ENCODE measurements around the gene VASH1. TPM values are rescaled to one million over a fixed set of nuclear protein-coding genes. Genes with fewer than 3 reads are reported as not detected.
A peak's percentile ranks its signal among the peaks of the same experiment; 100 is the strongest.

VASH1 gene
- polyA plus RNA-seq, 3 donors from 2014 or later: 1.6 to 2.9 TPM; not detected in 1

DNA sequence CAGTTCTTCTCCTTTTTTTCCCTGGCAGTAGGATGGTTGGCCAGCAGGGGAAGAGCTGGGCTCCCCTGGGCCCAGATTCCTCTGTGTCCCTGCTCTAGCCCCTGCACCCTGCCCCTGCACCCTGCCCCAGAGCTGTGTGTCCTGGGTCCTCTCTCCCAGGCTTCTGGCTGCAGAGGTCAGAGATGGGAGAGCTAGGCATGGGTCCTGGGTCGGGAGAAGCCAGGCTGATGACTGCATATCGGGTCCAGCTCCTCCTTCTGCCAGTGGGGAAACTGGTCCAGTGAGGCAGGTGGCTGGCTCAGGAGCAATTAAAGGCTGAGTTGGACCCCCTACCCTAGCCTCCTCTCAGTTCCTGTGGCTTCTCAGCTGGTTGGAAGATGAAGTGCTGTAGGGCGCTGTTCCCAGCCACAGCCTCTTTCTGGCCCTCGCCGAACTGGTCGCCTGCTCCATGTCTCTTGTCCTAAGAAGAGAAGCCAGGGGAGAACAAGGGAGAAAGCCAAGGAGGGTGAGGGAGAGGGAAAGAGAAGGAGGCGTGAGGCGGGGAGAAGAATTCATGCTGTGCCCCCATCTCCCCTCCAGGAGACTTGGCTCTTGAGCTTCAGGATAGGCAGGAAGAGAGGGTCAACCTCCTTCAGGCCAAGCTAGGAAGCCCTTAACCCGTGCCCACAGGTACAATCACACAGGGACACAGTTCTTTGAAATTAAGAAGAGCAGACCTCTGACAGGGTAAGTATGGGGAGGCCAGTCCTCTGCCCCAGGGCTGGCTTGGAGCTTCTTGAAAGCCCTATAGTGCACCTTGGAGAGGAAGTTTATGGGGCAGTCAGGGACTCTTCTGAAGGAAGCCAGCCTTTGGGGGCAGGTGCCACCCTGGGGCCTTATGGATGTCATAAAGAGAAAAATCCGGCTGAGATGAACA is 9.5 kb downstream of the VASH1 start:
- H3K9me3 Mint-ChIP-seq: no peaks in the 10 kb centered on the region
- H3K27me3 Mint-ChIP-seq (ENCODE audit: low read depth in 3 of 3): peaks cover 0 to 6% (median 3%) of the 10 kb centered on the region in 3 donors
- H3K4me1 Mint-ChIP-seq: peaks cover 23 to 30% of the 10 kb centered on the region in 2 donors
- H3K27ac Mint-ChIP-seq: peak overlapping the region in 1 of 6 donors; percentile 23
- H3K36me3 Mint-ChIP-seq: peaks cover 0 to 4% (median 0%) of the 10 kb centered on the region in 3 donors
- DNase-seq: no peak
- H3K4me3 Mint-ChIP-seq: no peak overlapping the region

DNA sequence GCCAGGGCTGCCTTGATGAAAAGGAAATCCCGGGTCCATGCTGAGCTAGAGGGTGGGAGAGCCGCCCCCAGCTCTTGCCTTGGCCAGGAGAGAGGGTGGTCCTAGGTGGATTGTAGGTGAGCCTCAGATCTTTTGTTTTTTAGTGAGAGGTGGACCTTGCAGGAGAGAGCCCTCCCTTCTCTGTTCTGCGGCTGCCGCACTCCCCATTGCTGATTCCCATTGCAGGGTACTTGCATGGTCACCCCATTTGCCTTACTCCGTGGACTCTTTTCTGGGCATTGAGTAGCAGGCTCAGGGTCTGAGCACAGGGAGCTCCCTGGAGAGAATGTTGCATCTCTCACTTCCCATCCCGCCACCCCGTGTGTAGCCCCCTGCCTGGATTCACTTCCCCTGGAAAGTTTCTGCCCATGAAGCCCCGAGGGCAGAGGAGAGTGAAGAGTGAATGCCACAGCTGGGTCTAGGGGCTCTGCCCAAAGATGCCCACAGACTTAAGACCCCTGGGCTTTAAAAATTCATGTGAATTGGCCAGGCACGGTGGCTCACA is 10.2 kb downstream of the VASH1 start:
- H3K36me3 Mint-ChIP-seq: peaks cover 0 to 4% (median 0%) of the 10 kb centered on the region in 3 donors
- no peak overlapping the region for H3K4me3 Mint-ChIP-seq
- no peak for DNase-seq
- H3K4me1 Mint-ChIP-seq: peaks cover 23 to 30% of the 10 kb centered on the region in 2 donors
- no peaks in the 10 kb centered on the region for H3K9me3 Mint-ChIP-seq
- peaks cover 0 to 6% (median 3%) of the 10 kb centered on the region in 3 donors for H3K27me3 Mint-ChIP-seq (ENCODE audit: low read depth in 3 of 3)
- H3K27ac Mint-ChIP-seq: no peak overlapping the region

DNA sequence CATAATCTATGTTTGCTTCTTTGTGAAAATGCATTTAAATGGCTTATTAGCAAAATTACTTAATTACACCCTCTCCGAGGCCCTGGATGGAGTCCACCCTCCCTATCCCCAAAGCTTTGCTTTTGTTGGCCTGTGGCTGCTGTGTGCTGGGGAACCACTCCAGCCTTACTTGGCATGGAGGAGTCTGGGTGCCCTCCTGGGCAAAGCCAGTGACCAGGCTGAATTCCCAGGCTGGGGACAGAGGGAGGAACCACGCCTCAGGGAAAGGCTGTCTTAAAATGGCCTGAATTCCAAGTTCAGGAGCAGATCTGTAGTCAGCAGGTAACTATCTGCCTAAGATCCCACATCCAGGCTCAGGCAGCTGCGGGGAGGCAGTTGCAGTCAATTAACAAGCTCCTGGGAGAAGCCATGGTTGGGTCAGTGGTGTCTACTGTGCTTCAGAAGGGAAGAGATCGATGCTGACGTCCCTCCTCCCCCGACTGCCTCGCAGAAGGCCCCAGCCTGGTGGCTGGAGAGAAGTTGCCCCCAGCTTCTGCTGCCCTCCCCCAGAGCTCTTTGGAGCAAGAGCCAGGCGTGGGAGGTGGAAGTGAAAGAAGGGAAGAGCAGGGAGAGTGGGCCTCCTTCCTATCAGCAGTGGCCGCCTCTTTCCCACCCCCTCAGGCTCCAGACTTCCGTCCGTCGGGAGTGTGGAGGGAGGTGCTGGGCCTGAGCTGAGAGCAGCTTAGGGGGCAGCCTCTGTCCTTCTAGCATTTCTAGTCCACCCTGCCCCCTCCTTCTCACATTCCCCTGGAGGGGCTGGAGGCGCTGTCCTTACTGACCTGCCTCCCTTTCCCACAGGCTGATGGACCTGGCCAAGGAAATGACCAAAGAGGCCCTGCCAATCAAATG is 11.3 kb downstream of the VASH1 start:
- H3K9me3 Mint-ChIP-seq: no peaks in the 10 kb centered on the region
- no peak overlapping the region for H3K27ac Mint-ChIP-seq
- H3K4me3 Mint-ChIP-seq: no peak overlapping the region
- H3K27me3 Mint-ChIP-seq (ENCODE audit: low read depth in 3 of 3): peaks cover 0 to 6% (median 3%) of the 10 kb centered on the region in 3 donors
- no peak for DNase-seq
- H3K36me3 Mint-ChIP-seq: peaks cover 0 to 4% (median 0%) of the 10 kb centered on the region in 3 donors
- H3K4me1 Mint-ChIP-seq: peaks cover 23 to 30% of the 10 kb centered on the region in 2 donors

DNA sequence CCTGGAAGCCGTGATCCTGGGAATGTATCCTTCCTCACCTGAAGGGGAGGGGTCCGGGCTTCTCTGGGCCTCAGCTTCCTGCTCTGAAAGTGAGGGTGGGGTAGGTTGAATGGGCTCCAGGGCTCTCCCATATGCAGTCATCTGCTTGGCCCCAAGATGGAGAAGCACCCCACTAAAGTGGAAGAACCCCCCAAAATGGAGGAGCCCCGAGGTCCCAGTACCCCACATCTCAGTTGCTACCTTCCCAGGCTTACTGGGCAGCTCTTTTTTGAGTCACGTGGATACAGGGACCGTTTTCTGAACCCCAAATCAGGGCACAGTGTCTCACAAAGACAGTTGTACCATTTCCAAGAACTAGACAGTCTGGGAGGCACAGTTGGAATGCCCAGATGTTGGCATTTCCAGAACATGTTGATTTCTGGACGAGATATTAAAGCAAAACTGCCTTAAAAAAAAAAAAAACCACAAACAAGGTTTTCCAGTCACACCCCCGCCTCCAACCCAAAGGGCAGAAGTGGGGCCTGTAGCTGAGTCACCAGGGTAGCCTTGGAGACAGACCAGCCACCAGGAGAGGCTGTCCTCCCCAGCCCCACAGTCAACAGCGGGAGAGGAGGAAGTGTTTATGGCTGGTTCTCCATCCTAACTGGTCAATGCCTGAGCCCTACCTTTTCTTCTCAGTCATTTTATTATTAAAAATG is 12.1 kb downstream of the VASH1 start:
- H3K27ac Mint-ChIP-seq: peak overlapping the region in 1 of 6 donors; percentile 9
- DNase-seq: peak in 2 of 3 donors; percentile 14 to 26
- H3K4me3 Mint-ChIP-seq: no peak overlapping the region
- peaks cover 18 to 23% of the 10 kb centered on the region in 2 donors for H3K4me1 Mint-ChIP-seq
- peaks cover 0 to 4% (median 0%) of the 10 kb centered on the region in 3 donors for H3K36me3 Mint-ChIP-seq
- H3K27me3 Mint-ChIP-seq (ENCODE audit: low read depth in 3 of 3): peaks cover 0 to 4% (median 3%) of the 10 kb centered on the region in 3 donors
- H3K9me3 Mint-ChIP-seq: no peaks in the 10 kb centered on the region

DNA sequence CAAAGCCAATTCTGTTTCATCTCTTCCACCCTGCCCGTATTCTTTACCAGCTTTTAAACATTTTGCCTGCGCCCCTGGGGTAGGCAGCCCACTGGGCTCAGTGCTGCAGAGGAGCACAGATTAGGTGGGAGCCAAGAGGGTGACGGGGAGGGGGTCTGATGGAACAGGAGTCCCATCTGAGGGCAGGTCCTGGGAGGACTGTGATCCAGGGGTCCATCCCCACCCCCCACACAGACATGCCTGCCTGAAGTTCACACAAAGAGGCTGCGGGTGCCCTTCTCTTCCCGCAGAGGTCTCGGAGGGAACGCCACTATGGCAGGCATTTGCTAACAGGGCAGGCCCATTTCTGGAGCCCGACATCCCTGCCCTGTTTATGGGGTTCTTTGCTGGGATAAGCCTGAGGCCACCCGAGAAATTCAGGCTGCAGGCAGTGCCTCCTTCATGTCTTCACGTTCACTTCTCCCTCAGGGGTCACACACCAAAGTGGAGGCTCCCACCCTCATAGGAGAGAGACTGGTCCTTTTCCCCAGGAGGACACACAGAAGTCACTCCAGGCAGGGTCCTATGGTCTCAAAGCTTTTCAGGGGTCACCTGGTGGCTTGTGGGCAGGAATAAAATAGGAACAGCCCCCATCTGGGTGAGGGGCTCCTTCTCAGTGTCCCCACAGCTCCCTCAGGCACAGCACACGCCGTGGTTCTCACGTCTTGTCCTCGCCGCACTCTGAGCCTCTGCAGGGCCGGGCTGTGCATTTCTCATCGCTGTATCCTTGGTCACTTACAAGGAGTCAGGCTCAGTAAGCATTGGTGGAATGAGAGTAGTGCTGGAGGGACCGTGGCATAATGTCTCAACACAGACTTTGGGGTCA is 12.9 kb downstream of the VASH1 start:
- H3K36me3 Mint-ChIP-seq: peaks cover 0 to 4% (median 0%) of the 10 kb centered on the region in 3 donors
- H3K27ac Mint-ChIP-seq: peak overlapping the region in 1 of 6 donors; percentile 9
- H3K4me1 Mint-ChIP-seq: peaks cover 9 to 15% of the 10 kb centered on the region in 2 donors
- no peak for DNase-seq
- H3K9me3 Mint-ChIP-seq: no peaks in the 10 kb centered on the region
- H3K4me3 Mint-ChIP-seq: no peak overlapping the region
- H3K27me3 Mint-ChIP-seq (ENCODE audit: low read depth in 3 of 3): peaks cover 0 to 3% (median 2%) of the 10 kb centered on the region in 3 donors

DNA sequence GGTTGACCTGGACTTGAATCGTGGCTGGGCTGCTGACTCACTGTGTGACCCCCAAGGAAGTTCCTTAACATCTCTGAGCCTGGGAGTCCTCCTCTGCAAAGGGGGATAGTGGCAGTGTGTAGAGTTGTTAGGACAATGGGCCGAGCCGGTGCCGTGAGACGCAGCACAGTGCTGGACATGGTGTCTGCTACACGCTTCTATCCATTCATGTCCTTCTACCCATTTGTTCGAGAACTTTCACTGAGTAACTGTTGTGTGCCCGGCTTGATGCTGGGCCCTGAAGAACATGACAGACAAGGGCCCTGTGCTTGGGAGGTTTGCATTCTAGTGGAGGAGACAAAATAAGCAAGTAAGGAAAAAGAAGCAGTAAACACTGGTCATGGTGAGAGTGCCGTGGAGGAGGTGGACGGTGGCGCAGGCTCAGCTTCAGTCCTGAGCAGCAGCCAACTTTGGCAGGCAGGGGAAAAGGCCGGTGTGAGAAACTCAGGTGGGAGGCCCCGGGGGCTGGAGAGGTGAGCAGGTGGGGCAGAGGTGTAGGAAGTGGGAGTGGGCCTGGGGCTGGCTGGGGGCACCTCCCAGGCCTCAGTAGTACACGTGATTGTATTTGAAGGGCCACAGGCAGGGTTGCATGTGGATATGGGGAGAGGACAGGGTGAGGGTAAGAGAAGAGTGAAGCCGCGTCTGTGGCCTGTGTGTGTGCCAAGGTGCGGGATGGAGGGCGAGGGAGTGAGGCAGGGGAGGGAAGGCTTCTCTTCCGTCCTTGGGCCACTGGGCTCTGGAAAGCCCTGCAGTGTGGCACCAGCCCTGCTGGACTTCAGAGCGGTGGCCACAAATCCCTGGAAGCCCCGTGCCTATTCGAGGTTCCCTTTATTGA is 13.8 kb downstream of the VASH1 start:
- H3K9me3 Mint-ChIP-seq: no peaks in the 10 kb centered on the region
- no peak for DNase-seq

DNA sequence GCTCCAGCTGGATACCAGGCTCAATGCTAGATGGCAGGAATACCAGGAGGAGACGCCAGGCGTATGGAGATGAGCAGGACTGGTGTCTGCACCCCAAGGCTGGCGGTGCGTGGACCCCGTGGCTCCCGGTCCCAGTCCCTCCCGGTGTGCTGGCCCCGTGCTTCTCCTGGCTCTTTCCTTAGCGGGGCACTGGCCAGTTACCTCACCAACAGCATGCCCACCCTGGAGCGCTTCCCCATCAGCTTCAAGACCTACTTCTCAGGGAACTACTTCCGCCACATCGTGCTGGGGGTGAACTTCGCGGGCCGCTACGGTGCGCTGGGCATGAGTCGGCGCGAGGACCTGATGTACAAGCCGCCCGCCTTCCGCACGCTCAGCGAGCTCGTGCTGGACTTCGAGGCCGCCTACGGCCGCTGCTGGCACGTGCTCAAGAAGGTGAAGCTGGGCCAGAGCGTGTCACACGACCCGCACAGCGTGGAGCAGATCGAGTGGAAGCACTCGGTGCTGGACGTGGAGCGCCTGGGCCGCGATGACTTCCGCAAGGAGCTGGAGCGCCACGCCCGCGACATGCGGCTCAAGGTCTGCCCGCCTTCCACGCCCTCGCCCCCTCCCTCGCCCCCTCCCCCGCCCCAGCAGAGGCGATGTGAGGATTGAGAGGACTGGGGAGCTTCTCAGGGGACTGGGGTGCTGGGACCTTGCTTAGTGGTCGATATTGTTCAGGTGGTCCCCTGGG is 14.6 kb downstream of the VASH1 start:
- H3K27ac Mint-ChIP-seq: no peak overlapping the region

More for the DNA sequence above, 13.8 kb downstream of the VASH1 start:
- Mint-ChIP-seq H3K36me3 (peaks cover 0 to 4% (median 0%) of the 10 kb centered on the region in 3 donors), H3K4me1 (peaks cover 8 to 13% of the 10 kb centered on the region in 2 donors), H3K27ac (no peak overlapping the region), H3K27me3 (ENCODE audit: low read depth in 3 of 3) (peaks cover 0 to 3% (median 2%) of the 10 kb centered on the region in 3 donors), H3K4me3 (no peak overlapping the region)

DNA sequence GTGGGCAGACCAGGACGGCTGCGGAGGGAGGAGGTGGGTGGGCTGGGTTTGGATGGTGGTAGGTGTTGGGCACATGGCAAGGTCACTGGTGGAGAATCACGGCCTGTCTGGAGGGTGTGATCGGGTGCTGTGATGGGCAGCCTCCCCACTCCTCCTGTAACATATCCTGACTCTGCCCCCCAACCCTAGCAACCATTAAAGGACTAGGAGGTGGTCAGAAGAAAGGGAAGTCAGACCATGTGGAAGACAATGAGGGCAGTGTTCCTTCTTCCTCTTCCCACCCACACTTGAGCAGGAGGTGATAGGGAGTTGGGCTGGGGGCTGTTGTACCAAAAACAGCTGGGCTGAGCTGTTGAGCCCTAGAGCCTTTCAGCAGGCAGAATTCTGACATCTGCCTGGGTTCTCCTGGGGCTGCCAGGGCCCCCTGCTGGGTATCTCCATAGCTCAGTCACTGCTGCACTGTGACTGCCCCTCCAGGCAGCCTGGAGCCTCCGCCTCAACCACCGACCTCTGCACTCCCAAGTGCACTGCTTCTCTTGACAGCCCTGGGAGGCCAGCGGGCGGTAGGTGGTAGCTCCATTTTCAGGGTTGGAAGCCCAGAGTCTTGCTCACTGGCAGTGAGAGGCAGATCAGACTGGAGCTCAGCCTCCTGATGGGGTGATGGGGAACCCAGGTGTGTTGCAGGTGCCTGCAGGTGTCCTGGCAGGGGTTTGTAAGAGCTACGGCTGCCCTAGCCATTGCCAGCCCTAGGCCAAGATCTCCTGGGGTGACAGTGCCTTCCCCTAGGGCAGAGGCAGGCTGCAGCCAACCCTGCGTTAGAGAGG is 15.4 kb downstream of the VASH1 start:
- Mint-ChIP-seq H3K4me1 (peaks cover 8 to 13% of the 10 kb centered on the region in 2 donors), H3K27ac (no peak overlapping the region), H3K4me3 (no peak overlapping the region), H3K36me3 (peaks cover 0 to 4% (median 0%) of the 10 kb centered on the region in 3 donors), H3K9me3 (no peaks in the 10 kb centered on the region), H3K27me3 (ENCODE audit: low read depth in 3 of 3) (peaks cover 0 to 3% (median 2%) of the 10 kb centered on the region in 3 donors)
- DNase-seq: no peak

More for the DNA sequence above, 14.6 kb downstream of the VASH1 start:
- peaks cover 8 to 13% of the 10 kb centered on the region in 2 donors for H3K4me1 Mint-ChIP-seq
- peaks cover 0 to 4% (median 0%) of the 10 kb centered on the region in 3 donors for H3K36me3 Mint-ChIP-seq
- no peak for DNase-seq
- H3K4me3 Mint-ChIP-seq: no peak overlapping the region
- H3K27me3 Mint-ChIP-seq (ENCODE audit: low read depth in 3 of 3): peaks cover 0 to 3% (median 2%) of the 10 kb centered on the region in 3 donors
- H3K9me3 Mint-ChIP-seq: no peaks in the 10 kb centered on the region

DNA sequence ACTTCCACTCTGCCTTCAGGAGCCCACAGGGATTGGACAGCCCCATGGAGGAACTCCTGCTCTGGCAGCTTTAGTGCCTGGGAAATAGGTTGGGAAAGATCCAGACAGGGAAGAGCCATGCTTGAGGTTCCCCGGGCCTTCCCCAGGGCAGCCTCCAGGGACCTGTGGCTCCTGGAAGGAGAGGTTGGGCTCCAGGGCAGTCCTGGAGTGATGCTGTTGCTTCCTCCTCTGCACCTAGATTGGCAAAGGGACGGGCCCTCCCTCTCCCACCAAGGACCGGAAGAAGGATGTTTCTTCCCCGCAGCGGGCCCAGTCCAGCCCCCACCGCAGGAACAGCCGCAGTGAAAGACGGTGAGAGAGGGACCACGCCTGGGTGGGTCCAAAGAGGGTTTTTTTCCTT is 16.5 kb downstream of the VASH1 start:
- DNase-seq: no peak
- peaks cover 0 to 3% (median 2%) of the 10 kb centered on the region in 3 donors for H3K27me3 Mint-ChIP-seq (ENCODE audit: low read depth in 3 of 3)
- H3K4me3 Mint-ChIP-seq: no peak overlapping the region
- H3K27ac Mint-ChIP-seq: no peak overlapping the region
- peaks cover 10 to 13% of the 10 kb centered on the region in 2 donors for H3K4me1 Mint-ChIP-seq
- H3K9me3 Mint-ChIP-seq: no peaks in the 10 kb centered on the region
- peaks cover 0 to 6% (median 2%) of the 10 kb centered on the region in 3 donors for H3K36me3 Mint-ChIP-seq

DNA sequence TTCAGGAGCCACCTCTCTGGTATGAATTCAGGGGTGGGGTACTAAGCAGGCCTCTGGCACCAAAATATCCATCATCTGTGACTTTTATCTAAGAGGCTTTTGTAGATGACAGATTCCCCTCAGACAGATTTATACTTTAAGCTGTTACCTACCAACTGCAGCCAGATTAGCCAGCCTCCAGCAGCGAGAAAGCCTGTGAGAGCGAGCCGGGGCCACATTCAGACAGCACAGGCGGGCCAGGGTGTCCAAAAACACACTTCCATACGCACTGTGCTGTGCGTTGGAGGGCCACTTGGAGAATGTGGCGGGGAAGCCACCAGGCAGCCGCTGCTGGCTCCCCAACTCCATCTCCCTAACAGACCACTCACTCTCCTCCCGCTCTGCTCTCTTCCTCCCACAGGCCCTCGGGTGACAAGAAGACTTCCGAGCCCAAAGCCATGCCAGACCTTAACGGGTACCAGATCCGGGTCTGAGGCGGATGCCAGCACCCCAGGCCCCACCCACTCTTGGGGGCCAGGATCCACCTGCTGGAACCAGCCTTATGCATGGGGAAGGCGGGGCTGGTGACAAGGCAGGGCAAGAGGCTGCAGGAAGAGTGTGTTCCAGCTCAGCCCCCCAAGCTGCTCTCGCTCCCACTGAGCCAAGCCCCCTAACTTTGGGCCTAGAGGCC is 17.4 kb downstream of the VASH1 start:
- H3K27me3 Mint-ChIP-seq (ENCODE audit: low read depth in 3 of 3): peaks cover 0 to 5% (median 3%) of the 10 kb centered on the region in 3 donors
- H3K4me1 Mint-ChIP-seq: peaks cover 8 to 10% of the 10 kb centered on the region in 2 donors
- H3K36me3 Mint-ChIP-seq: peaks cover 0 to 8% (median 4%) of the 10 kb centered on the region in 3 donors
- no peak overlapping the region for H3K4me3 Mint-ChIP-seq
- no peaks in the 10 kb centered on the region for H3K9me3 Mint-ChIP-seq
- H3K27ac Mint-ChIP-seq: no peak overlapping the region
- DNase-seq: no peak

All from immature natural killer cell (primary cell).